Measurements from ENCODE around the gene FARS2.

FARS2 gene

DNA sequence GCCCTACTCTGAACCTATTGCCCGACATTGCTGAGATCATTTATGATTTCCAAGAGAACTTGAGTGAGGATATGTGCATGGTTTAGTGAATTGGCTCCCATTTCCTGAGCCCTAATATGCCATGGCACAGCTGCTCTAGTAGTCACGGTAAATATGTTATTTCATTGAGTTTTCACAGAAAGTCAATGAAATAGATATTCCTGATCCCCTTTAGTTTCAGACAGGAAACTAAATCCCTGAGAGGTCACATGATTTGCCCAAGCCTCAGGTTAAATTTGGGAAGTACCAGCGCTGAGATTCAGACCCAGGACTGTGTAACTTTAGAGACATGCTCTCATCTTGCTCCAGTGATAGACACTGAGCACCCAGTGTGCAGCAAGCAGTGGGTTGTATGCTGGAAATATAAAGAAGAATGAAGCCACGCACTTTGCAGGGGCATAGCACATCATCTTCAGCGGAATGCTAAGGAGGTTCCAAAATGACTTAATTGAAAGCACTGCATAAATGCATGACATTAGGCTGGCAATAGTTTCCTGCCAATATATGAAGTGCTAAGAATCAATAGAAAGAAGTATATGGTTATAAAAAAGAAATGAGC lies 70.6 kb downstream of the FARS2 start:
- no peak for DNase-seq

DNA sequence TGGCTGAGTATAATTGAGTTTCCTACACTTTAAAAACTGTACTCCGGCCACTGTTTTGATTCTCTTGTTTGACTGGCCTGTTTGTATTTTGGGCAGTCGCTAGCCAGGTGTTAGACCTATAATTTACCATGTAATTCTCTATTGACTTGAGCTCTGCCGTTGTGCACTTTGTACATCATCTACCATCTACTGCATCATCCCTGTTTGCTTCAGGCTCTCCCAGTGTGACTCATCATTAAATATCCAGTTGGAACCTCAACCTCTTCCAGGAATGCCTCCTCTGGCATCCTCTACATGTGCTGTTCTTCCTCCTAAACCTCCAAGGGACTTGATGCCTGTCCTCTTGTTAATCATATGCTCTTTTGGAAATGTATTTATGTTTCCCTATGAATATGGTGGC lies 72.3 kb downstream of the FARS2 start:
- no peak for DNase-seq

DNA sequence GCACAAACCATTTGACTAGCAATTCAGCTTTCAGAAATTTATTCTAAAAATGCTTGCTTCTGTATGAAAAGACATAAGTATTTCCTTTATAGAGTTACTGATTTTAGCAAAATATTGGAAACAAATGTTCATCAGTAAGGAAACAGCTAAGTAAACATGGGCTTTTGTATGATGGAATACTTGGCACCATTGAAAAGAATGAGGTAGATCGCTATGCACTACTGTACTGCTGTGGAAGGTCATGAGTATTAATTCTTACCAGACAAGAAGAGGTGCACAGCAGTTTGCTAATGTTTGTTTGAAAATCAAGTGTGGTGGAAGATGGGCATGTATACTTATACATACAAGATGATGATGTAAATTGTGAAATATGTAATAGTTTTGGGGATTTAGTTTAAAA lies 73.0 kb downstream of the FARS2 start:
- DNase-seq = no peak

DNA sequence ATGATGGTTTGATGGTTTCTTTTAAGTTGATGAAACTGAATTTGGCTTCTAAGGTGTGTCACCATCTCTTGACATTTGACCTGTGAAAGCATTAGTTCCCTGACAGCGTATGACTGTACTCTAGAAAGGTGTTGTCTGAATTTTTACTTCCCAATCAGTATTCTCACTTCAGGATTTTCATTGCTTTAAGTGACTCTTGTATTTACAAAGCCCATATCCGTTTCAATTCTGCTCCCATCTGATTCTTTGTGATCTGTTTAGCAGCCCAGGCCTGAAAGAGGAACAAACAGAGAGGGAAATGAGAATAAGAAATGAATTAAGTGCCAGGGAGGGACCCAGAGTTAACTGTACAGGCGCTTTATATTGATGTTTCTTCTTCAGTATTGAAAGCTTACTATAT lies 73.7 kb downstream of the FARS2 start:
- DNase-seq = no peak

DNA sequence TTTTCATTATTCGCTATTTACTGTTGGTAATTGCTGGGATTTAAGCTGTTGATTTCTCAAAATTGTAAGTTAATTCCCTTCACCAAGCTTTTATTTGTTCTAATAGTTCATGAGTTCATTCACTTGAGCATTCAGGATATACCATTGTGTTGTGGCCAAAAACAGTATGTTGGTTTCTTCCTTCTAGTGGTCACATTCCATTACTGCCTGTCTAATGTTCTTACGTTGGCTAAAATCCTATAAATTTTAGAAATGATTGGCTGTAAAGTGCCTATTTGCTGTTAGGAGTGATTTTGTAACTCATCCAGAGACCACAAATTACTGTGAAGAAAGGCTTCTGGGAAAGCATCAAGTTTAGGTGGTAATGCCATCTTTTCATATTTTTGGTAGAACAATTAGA lies 76.3 kb downstream of the FARS2 start:
- no peak for DNase-seq

DNA sequence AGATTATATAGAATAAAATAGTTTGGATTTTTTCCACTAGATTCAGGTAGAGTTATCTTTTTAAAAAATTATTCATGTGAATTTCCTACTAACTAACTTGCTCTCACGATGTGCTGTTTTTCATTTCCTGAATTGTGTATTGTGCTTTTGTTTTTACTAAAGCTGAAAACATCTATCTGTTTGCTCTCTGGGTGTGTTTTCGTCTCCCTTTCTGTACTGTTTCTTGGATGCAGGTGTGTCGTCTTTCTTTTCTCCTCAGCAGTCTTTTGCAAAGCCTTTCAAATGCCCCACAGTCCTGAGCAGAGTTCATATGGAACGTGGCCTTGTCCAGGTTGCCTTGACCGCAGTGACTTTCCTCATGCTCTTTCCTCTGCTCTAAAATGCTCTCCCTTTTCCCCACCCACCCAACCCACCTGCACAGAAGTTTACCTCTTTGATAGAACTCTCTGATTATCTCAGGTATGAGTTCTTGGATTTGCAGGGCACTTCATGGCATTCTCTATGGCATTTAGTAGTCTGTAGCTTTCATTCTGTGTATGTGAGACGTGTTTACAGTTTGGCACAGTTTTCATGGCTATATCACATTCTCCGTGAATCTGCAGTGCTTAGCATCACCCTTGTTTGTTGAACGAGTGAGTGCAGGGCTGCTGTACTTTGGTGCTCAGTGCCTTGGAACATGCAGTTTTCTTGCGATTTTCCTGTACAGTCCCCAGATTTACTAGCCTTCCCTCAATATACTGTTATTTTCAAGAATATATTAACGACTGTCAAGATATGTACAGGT lies 77.1 kb downstream of the FARS2 start:
- no peak for DNase-seq

DNA sequence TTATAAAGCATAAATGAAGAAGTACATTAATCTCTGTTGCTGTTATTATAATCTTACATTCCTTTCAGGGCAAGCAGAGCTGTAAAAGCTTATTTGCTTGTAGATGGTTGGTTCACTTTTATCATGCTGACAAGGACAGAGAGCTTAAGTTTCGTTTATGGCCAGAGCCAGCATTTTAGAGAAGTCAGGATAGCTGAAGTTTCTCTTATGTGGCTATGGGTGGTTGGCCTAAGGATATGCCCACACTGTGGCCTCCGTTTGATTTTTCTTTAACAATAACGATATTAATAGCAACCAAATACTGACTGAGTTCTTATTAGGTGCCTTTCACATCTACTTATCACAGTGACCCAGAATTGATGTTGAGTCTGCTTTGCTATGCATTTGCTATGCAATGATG lies 78.5 kb downstream of the FARS2 start:
- DNase-seq = no peak

DNA sequence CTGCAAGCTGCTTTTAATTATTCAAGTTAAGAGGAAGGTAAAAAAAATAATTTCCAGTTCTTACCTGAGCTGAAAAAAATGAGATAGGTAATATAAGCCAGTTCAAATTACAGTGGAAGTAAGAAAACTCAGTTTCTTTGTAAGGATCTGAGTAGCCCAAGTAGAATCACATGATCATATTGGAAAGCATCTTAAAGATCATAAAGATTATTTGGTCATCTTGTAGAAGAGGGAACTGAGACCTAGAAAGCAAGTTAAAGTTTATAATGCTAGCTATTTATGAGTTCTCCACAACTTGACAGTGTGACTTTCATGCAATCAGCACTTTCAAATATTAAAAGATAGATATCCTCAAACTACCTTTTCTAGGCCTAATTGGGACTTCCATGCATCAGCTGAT lies 80.5 kb downstream of the FARS2 start:
- DNase-seq = no peak

DNA sequence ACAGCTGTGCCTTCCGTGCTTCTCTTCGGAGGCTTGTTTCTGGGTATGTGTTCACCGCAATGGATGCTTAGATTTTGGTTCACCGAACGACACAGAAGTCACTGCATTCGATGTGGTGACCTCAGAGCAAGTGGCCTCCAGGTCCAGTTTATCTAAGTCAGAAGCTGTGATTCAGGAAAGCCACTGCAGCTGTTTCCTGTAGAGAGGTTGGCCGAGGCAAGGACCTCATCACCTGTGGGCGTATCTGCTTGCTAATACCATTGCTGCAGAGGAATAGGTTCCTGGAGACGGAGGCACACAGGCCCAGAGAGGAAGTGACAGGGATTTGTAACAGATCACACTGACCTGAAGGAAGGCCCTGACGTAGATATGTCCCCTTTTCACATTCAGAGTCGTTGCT lies 82.7 kb downstream of the FARS2 start:
- DNase-seq = no peak

DNA sequence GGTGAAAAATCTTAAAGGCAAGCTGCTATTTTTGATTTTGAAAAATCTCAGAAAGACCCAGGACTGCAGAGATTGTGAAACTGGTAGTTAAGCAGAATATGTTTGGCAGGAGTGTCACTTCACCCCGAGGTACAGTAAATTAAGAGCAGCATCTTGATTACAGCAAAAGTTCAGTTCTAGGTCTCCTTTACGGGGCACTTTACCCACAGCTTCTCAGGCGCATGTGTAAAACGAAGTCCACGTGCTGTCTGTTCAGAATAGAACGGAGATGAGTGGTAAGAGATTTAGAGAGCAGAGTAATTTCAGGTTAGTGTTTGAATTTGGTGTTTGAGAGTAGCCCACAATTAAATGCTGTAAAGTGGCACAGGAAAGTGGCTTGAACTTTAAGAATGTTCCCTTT lies 84.0 kb downstream of the FARS2 start:
- DNase-seq = no peak

DNA sequence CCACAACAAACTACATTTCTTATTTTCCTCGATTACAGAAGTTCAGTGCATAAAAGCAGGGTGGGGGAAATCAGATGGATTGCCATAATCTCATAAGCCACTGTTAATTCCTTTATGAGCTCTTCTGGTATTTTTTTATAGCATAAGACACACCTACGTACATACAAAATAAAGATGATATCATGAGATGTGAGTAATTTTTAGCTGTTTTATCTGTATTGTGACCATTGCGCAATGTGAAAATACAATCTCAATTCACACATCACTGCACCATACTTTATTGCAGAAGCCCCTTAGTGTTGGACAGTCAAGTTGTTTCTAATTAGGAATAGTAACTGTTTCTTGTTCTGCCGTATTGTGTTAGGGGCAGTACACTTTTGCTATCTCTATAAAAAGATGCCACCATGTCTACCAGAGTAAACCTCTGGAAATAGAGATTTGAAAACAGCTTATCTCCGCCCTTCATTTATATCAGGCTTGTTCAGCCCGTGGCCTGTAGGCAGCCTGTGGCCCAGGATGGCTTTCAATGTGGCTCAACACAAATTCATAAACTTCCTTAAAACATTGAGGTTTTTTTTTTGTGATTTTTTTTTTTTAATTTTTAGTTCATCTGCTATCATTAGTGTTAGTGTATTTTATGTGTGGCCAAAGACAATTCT lies 90.4 kb downstream of the FARS2 start:
- DNase-seq = no peak

DNA sequence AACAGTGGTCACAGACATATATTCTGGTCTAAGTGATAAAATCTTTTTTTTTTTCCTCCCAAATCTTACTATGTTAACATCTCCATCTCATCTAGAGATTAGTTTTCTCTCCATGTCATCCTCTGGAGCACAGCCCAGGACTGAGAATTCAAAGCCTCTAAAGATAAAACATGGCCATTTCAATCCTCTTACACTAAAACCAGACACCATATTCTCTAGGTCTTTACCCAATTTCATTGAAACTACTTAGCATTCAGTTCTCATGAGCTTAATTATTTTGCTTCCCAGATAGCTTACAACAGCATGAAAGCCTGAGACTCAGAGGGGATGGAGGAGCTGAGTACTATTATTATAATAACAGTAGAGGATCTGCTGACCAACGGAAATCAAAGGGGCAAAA lies 92.7 kb downstream of the FARS2 start:
- DNase-seq = no peak

DNA sequence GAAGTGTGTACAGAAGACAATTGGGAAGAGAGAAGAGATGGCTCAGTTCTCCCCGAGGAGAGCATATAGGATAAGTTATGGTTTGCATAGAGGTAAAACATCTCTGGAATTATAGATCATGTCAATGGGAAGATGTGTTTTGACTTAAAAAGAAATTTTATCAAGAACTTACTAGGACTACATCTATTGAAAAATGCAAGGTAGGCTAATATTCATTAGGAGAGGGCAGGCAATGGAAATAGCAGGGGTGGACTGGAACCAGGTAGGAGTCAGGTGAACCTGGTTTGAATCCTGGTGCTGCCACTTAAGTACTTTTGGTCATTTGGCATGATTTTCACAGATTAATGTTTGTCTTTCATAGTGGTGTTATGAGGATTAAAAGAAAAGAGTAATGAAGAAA lies 96.2 kb downstream of the FARS2 start:
- DNase-seq = no peak

DNA sequence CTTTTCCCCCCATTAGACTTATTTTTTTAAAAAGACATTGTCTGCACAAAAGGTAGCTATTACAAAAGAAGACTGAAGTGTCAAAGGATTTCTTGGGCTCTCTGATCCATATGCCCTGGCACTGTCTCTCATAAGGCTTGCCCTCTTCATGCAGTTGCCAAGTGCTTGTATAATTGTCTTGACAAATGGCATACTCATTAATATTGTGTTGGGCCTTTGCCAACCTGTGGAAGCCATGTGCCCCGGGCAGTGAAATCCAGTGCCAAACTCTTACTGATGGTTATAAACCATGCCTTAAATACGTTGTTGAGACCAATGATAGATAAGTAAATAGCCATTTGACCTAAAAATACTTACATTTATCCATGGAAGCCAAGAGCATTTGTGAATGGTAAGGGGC lies 98.1 kb downstream of the FARS2 start:
- no peak for DNase-seq

DNA sequence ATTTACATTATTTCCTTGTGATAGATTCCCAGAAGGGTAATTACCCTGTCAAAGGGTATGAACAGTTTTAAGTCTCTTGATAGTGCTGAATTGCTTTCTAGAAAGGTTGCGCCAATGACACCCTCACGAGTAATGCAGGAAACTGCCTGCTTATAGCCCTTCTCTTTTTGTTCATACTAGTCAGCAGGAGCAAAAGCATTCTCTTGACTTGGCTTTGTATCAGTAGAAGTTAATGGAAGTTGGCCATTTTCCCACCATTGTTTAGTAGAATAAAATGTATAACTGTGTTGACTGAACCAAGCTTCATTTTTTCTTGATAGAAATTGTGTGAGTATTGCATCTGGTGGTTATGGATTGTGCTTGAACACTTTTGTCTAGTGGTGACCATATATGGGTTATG lies 100.1 kb downstream of the FARS2 start:
- no peak for DNase-seq

DNA sequence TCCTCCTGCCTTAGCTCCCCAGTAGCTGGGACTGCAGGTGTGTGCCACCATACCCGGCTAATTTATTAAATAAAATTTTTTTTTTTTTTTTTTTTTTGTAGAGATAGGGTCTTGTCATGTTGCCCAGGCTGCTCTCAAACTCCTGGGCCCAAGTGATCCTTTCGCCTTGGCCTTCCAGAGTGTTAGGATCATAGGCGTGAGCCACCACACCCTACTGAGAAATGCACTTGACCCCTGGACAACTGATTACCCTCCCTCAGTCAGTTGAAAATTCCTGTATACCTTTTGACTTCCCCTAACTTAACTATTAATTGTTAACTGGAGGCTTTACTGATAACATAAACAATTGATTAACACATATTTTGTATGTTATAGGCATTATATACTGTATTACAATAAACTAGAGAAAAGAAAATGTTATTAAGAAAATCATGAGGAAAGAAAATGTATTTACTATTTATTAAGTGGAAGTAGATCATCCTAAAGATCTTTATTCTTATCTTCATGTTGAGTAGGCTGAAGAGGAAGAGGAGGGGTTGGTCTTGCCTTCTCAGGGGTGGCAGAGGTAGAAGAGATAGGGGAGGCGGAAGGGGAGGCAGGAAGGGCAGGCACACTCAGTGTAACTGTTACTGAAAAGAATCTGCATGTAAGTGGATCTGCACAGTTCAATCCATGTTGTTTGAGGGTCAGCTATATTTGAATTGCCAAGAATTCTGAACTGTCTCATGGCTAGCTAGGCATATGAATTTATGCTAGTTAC lies 104.3 kb downstream of the FARS2 start:
- DNase-seq = no peak

DNA sequence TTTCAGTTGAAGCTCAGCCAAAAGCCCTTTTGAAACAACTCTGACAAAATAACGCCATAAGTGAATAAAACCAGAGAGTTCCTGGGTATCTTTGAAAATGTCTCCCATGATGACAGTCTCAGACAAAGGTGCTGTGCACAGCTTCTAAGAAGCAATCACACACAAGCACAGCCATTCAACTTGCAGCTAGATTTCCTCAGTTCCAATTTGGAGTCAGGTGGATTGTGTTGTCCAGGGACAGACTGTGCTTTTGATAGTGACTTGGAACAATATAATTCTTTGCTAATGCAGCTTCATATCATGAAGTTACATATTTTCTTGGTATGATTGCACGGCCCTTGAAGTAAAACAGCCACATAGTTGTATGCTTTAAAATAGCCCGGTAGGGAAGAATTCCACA lies 105.6 kb downstream of the FARS2 start:
- no peak for DNase-seq

DNA sequence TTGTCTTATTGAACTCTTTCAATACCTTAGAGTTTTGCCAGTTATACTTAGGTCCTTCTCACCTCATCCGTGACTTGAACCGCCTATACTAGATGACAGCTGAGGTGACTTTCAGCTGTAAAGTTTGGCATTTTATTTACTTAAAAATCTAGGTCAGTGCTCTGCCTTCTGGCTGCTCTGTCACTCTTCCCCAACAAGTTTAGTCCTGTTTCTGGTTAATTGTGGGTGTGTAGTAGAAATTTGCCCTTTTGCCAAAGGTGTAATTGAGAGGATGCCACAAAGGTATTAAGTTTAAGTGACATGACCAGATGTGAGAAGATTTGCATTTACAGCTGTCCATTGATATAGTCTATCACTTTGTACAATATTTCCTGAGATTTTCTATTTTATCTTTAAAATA lies 106.2 kb downstream of the FARS2 start:
- no peak for DNase-seq

DNA sequence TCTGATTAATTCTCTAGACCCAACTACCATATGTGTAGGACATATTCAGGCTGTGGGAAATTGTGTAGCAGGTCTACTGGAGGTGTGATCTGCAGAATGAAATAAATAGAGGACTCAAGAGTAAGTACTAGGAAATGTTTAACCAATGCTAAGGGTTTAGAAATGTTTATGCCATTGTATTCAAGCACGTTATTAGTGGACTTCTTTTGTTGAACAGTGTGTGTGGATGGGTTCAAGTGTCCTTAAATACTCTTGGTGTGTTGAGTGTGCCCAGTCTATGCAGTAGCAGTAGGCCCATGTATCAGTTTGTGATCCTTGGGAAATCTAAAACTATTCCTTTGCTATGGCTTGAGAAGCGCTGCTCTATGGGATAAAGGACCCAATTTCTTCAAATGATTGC lies 112.1 kb downstream of the FARS2 start:
- DNase-seq = no peak

DNA sequence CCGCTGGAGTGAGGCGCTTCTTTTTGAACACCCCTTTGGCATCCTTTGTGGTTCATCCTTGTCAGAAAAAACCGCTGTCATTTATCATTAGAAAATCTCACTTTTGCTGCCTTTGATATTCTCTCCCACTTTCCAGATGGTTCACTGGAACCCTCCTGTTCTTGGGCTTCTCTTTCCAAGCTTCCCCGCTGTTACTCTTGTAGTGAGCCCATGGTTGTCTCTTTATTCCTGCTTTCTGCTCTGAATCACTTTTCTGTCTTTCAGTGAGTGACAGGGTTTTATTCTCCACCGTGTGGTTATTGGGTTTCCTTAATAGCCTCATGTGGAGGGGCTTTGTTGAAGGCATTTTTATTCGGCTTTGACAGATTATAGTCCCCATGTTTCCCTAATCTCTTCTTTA lies 117.0 kb downstream of the FARS2 start:
- DNase-seq = no peak

DNA sequence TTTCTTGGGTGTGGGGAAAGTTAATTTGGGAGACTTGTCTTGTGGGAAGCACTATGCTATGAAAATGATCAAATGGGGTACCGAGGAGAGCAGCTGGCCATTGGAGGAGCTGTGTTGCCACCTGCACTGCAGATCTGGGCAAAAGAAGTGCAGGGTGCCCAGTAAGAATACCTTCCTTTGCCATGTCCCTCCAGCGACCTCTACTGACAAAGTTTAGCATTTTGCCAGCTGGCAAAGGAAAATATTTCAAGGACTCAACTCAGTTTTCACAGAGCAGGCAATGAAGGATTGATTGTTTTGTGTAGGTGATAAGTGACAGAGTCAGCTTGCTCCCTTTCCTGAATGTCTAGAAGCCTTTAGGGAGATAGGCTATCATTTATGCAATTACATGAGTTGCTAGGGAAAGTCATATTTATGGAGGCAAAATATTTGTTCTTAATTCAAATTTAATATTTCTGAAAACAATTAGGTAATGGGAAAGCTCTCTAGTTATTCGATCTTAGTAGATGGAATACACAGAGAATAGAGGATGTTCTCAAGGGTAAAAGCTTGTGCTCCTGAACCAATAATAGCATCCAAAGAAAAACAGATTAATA lies 118.4 kb downstream of the FARS2 start:
- DNase-seq = peak; percentile 11

DNA sequence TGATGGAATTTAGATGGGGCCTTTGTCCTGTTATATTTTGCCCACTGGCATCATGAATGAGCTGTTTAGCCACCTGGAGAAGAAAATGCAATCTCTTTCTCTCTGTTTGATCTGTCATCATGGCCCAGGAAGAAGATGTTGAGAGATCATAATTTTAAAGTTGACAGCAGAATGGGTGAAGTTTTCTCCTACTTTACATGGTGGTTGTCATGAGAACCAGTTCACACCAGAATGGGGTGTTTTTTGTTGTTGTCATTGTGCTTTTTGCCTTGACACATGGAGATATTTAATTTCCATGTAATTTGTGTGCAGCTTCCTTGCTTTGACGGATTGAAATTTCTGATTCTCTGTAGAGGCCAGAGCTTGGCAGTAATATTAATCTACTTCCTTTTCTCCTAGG lies 122.5 kb downstream of the FARS2 start:
- no peak for DNase-seq

DNA sequence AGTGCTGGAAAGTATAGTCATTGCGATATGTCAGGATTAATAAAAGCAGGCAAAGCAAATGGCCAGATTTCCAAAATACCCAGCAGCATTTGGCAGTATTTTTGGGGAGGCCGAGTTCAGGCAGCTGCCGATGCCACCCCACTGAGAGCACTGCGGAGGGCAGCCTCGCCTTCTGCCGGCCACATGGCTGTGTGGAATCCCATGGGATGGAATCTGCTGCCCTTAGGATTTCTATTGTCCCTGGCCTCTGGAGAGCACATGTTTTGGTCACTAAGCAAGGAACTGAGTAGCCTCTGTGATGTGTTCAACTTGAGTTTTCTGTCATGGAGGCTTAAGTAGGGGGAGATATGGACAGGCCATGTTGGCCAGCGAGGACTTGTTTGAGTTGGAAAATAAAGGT lies 123.0 kb downstream of the FARS2 start:
- no peak for DNase-seq

All from stimulated activated CD4-positive, alpha-beta T cell treated with anti-CD3 and anti-CD28 coated beads, Interleukin-1b, Interleukin-23, amount 100 ng/mL, for 48 hours (primary cell).